HL-60/S4 treated with retinoic acid at 250 ng/mL for 4 days and 3 days (cell line): ENCODE results near the gene IBTK.
"Not testable (repeated sequence)": the region's sequence is repeated elsewhere in the genome, so short reads cannot be mapped to it uniquely, and the experiment has no call there.

ENCODE experiments used
- in situ Hi-C: fragments of 300-500 bp; cut with MboI; formaldehyde crosslinking; loops from 2 replicates; pipeline ENCODE4 v1.7.0; 2022; ENCODE audit warnings: low sequenced_read_pairs

IBTK gene

GRCh38 chr6:82246802-82247504 lies 591 bp downstream of the IBTK start:
- in situ Hi-C loops: no loop called here

GRCh38 chr6:82246370-82246769 lies 1.2 kb downstream of the IBTK start:
- in situ Hi-C loops: no loop called here

GRCh38 chr6:82245376-82245775 lies 2.2 kb downstream of the IBTK start:
- in situ Hi-C loops: no loop called here

GRCh38 chr6:82243884-82244283 lies 3.7 kb downstream of the IBTK start:
- in situ Hi-C loops: no loop called here

- in situ Hi-C loops: no loop called here
These were observed 7.4 kb downstream of the IBTK start for GRCh38 chr6:82240186-82240585.

- in situ Hi-C loops: no loop called here
These were observed 7.9 kb downstream of the IBTK start for GRCh38 chr6:82239597-82239996.

GRCh38 chr6:82237013-82237412 lies 10.5 kb downstream of the IBTK start:
- in situ Hi-C loops: no loop called here

- in situ Hi-C loops: no loop called here
These were observed 19.8 kb downstream of the IBTK start for GRCh38 chr6:82227770-82228169.

- in situ Hi-C loops: no loop called here
These were observed 27.4 kb downstream of the IBTK start for GRCh38 chr6:82220167-82220566.

- in situ Hi-C loops: no loop called here
These were observed 30.4 kb downstream of the IBTK start for GRCh38 chr6:82217018-82217586.

GRCh38 chr6:82216549-82216948 lies 31.0 kb downstream of the IBTK start:
- in situ Hi-C loops: no loop called here

- in situ Hi-C loops: no loop called here
These were observed 36.2 kb downstream of the IBTK start for GRCh38 chr6:82211326-82211725.

- in situ Hi-C loops: no loop called here
These were observed 38.6 kb downstream of the IBTK start for GRCh38 chr6:82208913-82209312.

GRCh38 chr6:82205930-82206392 lies 41.6 kb downstream of the IBTK start:
- in situ Hi-C loops: no loop called here

GRCh38 chr6:82204020-82204419 lies 43.5 kb downstream of the IBTK start:
- in situ Hi-C loops: no loop called here

GRCh38 chr6:82197784-82198183 lies 49.8 kb downstream of the IBTK start:
- in situ Hi-C loops: no loop called here

- in situ Hi-C loops: not testable (repeated sequence)
These were observed 50.3 kb downstream of the IBTK start for GRCh38 chr6:82197245-82197644.

GRCh38 chr6:82196161-82196560 lies 51.4 kb downstream of the IBTK start:
- in situ Hi-C loops: no loop called here

GRCh38 chr6:82195619-82196018 lies 51.9 kb downstream of the IBTK start:
- in situ Hi-C loops: no loop called here

GRCh38 chr6:82185948-82186535 lies 61.5 kb downstream of the IBTK start:
- in situ Hi-C loops: no loop called here

- in situ Hi-C loops: no loop called here
These were observed 63.8 kb downstream of the IBTK start for GRCh38 chr6:82183642-82184282.

- in situ Hi-C loops: no loop called here
These were observed 64.8 kb downstream of the IBTK start for GRCh38 chr6:82182756-82183155.
